ENCODE data around the gene ALPG.
"Not testable (repeated sequence)": the region's sequence is repeated elsewhere in the genome, so short reads cannot be mapped to it uniquely, and the experiment has no call there.

The ALPG gene

DNA sequence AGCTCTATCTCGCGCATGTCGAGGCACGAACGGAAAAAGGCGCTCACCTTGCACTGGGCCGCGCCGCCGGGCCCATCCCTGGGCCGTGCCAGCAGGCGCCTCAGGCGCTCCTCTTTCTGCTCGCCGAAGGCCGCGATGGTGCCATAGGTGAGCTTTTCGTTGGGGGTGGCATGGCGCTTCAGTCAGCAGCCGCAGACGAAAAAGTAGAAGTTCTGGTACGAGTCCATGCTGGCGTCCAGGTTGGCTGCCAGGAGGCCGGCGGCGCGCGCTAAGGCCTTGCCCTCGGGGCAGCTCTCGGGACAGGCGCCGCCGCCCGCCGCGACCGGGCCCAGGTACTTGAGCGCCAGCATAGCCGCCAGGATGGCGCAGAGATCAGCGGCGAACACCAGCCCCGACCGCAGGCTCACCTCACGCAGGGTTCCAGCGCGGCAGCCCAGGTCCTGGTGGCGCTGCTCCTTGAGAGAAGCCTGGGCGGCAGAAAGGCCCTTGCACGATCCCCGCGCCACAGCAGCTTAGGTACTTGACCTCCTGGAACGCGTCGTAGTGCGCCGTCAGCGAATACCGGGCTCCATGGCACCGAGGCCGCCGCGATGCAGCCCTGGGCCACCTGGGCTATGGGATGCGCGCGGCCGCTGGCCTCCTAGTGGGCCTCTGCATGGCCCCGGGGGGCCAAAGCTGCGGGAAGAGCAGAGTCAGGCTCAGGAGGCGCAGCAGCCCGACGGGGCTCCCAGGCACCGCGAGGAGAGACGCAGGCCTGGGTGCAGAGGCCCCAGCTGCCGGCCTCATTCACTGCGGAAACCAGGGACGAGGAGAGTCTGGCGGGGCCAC lies 12.8 kb downstream of the ALPG start:
- DNase-seq = no peak

GRCh38 chr2:232420073-232420454 lies 13.4 kb downstream of the ALPG start:
- DNase-seq = no peak

GRCh38 chr2:232420463-232421188 lies 14.0 kb downstream of the ALPG start:
- no peak for DNase-seq

GRCh38 chr2:232421189-232421785 lies 14.6 kb downstream of the ALPG start:
- no peak for DNase-seq

DNA sequence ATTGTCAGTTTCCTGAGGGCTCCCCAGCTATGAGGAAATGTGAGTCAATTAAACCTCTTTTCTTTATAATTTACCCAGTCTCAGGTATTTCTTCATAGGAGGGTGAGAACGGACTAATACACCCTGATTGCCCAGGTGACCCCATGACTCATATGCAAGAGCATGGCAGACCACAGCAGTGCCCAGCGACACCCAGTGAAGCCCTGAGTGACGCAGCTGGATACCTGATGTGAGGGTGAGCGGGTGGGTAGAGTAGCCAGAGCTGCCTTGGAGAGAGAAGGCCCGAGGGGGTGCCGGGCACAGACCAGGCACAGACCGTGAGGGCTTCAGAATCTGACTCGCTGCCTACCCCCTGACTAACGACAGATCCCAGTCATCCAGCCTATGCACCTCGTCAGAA lies 15.4 kb downstream of the ALPG start:
- no peak for DNase-seq

DNA sequence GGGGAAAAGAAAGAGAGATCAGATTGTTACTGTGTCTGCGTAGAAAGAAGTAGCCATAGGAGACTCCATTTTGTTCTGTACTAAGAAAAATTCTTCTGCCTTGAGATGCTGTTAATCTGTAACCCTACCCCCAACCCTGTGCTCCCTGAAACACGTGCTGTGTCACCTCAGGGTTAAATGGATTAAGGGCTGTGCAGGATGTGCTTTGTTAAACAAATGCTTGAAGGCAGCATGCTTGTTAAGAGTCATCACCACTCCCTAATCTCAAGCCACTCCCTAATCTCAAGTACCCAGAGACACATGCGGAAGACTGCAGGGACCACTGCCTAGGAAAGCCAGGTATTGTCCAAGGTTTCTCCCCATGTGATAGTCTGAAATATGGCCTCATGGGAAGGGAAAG lies 16.4 kb downstream of the ALPG start:
- DNase-seq = not testable (repeated sequence)

DNA sequence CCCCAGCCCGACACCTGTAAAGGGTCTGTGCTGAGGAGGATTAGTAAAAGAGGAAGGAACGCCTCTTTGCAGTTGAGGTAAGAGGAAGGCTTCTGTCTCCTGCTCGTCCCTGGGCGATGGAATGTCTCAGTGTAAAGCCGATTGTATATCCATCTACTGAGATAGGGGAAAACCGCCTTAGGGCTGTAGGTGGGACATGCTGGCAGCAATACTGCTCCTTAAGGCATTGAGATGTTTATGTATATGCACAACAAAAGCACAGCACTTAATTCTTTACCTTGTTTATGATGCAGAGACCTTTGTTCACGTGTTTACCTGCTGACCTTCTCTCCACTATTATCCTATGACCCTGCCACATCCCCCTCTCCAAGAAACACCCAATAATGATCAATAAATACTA lies 16.8 kb downstream of the ALPG start:
- DNase-seq = not testable (repeated sequence)

DNA sequence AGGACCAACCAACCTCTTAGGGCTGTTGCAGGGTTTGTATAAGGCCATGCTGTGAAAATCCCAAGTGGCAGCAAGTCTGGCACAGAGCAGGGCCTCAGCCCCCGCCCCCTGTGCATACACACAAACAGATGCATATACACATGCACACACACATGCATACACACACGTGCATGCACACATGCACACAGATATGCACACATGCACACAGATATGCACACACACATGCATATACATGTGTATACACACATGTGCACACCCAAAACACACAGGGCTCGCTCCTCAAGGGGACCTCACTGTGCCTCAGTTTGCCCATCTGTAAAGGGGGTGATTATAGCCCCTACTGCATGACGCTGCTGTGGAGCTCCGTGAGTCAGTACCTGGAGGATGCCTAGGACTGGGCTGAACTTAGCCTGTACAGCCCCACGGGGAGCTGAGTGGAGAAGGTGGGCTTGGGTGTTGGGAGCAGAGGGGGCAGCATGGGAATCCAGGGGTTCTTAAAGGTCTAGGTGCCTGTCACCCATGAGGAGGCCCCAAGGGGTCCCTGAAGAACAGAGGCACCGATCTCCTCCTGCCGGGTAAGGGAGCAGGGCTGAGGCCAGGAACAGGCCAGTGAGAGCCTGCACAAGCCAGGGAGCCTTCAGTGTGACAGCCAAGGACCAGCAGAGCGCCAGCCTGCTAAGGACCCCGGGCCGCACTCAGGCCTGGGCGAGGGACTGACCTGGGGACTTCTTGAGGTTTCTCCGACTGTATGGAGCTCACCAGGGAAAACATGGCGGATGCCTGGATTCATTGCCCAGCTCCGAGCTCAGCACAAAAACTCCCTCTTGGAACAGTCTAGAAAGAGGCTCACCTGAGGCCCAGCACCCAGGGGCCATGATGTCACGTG lies 25.3 kb downstream of the ALPG start:
- DNase-seq = no peak

DNA sequence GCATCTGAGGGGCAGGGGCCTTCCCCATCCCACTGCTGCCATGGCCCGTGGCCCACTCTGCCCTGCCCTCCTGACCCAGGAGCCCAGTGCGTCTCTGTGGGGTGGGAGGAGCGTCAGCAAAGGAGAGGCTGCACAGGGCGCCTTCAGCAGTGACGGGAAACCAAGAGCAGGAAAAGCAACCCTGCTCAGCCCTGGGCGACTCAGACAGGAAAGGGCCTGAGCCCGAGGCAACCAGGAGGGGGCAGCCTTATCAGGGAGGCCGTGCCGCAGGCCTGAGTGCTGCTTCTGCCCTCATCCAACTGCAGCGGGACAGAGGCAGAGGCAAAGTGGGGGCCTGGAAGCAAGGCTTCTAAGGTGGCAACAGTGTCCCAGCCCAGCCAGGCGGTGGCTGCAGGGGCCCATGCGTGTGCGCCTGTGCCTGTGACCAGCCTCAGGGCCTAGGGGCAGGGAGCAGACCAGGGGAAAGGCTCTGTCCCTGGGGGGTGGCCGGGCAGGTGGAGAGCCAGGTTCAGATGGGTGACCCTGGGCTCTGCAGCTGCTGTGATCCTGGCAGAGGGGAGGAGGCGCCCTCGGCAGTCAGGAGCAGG lies 26.0 kb downstream of the ALPG start:
- no peak for DNase-seq

DNA sequence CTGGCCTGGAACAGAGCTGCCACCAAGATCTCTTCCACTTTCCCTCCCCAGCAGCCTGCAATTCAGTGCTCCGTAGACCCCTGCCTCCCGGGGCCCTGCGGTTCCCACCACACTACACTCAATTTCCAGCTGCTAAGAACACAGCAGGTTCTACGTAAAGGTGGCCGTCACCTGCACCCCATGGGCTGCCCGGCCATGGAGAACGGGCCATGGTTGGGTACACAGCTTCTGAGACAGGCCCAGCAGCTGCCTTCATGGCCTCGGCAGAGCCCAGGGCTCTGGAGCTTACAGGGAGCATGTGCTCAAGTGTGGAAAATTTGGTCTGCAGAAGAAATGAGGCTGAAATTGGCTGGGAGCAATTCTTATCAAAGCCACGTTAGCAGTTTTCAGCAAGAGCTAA lies 27.0 kb downstream of the ALPG start:
- not testable (repeated sequence) for DNase-seq

DNA sequence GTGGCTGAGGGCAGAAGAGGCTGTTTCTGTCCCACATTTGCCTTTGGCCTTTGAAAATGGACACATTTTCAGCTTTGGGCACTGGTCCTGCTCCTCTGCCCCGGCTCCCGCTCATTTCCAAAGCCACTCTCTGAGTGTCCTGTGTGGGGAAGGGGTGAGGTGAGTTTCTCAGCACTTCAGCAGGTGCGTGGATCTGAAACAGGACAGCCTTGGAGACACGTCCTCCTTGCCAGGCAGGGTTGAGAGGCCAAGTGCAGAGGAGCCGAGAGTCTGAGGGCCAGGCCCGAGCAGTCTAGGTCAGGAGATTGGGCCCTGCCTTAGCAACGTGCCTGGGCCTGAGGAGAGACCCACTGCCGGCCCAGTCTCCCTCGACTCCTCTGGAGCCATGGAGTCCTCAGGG lies 27.4 kb downstream of the ALPG start:
- DNase-seq = no peak

DNA sequence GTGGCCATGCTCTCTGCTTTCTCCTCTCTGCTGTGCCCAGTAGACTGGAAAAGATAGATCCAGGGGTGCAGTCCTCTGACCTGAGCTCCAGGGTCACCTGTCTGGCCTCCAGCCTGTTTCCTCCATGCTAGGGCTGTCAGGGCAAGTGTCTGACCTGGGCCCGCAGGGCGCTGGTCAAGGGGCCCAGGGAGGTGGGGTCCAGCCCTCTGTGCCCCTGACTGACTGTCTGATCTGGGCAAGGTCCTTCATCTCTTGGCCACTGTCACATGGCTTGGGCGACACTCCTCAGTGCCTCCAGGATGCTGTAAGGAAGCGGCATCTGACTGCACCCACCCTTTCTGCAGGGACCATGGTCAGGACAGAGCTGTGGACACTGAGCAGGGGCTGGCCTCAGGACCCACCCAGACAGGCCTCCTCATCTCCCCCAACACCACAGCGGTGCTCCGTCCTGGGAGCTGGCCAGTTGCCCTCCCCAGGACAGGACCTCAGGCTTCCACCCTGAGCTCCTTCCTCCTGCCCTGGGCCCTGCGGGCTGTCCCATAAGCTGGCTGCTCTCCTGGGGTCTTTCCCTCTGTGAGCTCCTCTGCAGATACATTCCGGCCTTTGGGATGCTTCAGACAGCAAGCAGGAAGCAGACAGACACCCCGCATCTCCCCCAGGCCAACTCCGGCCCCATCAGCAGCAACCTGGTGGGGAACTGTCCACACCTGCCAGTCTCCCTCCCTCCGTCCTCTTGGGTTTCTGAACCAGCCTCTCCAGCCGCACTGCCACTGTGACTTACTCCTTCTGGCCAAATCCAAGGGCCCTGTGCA lies 28.1 kb downstream of the ALPG start:
- DNase-seq = no peak

DNA sequence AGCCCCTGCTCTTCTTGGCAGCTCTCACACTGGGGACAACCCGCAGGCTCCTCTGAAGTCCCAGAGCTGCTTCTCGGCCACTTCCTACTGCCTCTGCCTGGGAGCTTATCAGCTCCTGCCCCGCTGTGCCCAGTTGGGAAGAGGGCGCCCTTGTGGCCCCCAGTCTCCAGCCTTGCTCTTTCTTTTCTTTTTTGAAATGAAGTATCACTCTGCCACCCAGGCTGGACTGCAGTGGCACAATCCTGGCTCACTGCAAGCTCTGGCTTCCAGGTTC lies 28.7 kb downstream of the ALPG start:
- DNase-seq = no peak

- no peak for DNase-seq
Measured at GRCh38 chr2:232435805-232436204, 29.2 kb downstream of the ALPG start.

- DNase-seq = no peak
Measured at GRCh38 chr2:232436381-232437194, 29.9 kb downstream of the ALPG start.

- DNase-seq = no peak
Measured at GRCh38 chr2:232437195-232437571, 30.5 kb downstream of the ALPG start.

DNA sequence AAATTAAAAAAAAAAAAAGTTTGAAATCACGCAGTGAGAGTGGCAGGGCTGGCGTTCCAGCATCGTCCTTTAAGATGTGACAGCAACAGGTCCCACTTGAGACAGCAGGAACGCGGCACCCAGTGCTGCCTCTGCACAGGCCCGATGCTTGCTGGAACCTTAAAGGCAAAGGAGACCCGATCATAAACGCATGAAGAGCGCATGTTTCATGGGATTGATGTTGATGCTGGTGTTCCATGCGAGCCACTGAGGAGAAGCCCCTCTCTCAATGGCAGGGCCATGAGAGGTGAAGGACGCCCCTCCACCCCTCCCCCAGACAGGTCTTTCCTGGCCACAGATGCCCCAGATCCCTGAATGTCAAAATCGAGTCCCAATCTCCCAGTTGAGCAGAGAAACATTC lies 31.4 kb downstream of the ALPG start:
- no peak for DNase-seq

GRCh38 chr2:232438951-232439757 lies 32.5 kb downstream of the ALPG start:
- DNase-seq = peak in 10 of 51 donors; percentile 5 to 49 (median 12)

DNA sequence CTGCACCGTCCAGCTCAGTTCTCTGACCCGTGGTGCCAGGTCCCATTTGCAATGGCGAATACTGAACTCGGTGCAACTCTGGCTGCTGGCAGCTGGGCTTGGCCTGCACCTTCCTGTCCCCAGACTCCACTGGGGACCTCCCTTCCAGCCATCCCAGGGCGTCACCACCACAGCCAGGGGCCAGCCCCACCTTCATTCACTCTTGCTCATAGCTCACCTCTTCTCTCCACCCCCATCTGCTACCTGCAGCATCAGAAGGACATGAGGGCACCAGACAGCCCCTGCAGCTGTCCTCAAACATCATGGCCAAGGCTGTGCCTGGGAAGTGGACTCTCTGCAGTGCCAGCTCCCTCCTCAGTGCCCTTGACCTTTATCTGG lies 33.1 kb downstream of the ALPG start:
- DNase-seq = no peak
